Fibroblast of lung (primary cell): ENCODE data around the gene PTPRZ1. TPM values are rescaled to one million over a fixed set of nuclear protein-coding genes. Genes with fewer than 3 reads are reported as not detected.

Source experiments
- DNase-seq, 2 donors: peaks; one replicate each; pipeline versions ENCODE4 v3.0.0 to v3.0.0-alpha.2; 2010; ENCODE audit warnings: low read depth in 2 of 2
- H2AFZ ChIP-seq: 2 replicates; pipeline ENCODE4 v1.5.1; 2012; ENCODE audit warnings: low read length, control low read depth, inconsistent platforms
- H3K27ac ChIP-seq: 2 replicates; pipeline ENCODE4 v1.5.1; 2011; ENCODE audit warnings: low read length, control low read depth; ENCODE audit not compliant: insufficient read depth
- H3K27me3 ChIP-seq: 2 replicates; pipeline ENCODE4 v1.5.1; 2011; ENCODE audit warnings: mild to moderate bottlenecking, low read length; ENCODE audit not compliant: control insufficient read depth, insufficient read depth
- H3K36me3 ChIP-seq: 2 replicates; pipeline ENCODE4 v1.5.1; 2011; ENCODE audit warnings: low read length; ENCODE audit not compliant: control insufficient read depth, insufficient read depth
- H3K4me1 ChIP-seq: 2 replicates; pipeline ENCODE4 v1.5.1; 2011; ENCODE audit warnings: low read length; ENCODE audit not compliant: control insufficient read depth, insufficient read depth; ENCODE audit errors: extremely low read depth
- H3K4me2 ChIP-seq: 2 replicates; pipeline ENCODE4 v1.5.1; 2011; ENCODE audit warnings: low read length, control low read depth; ENCODE audit not compliant: insufficient read depth; ENCODE audit errors: extremely low read depth
- H3K4me3 ChIP-seq, 4 experiments: fragments of 200-600 bp in 1 of 4; sonication (generic) in 1 of 4; replicated peaks in 1 of 4; 2 replicates each; pipeline ENCODE4 v1.5.1; 2011 to 2016; ENCODE audit warnings: low read length in 4 of 4, low read depth in 3 of 4, mild to moderate bottlenecking in 3 of 4, control low read depth in 2 of 4, inconsistent platforms in 1 of 4, mixed read lengths in 1 of 4; ENCODE audit not compliant: insufficient read depth in 1 of 4; ENCODE audit errors: control extremely low read depth in 1 of 4
- H3K79me2 ChIP-seq: 2 replicates; pipeline ENCODE4 v1.5.1; 2012; ENCODE audit warnings: mild to moderate bottlenecking, low read length, inconsistent platforms; ENCODE audit not compliant: control insufficient read depth, insufficient read depth
- H3K9ac ChIP-seq: 2 replicates; pipeline ENCODE4 v1.5.1; 2011; ENCODE audit warnings: mild to moderate bottlenecking, low read length, control low read depth; ENCODE audit not compliant: insufficient read depth
- H3K9me3 ChIP-seq: 2 replicates; pipeline ENCODE4 v1.5.1; 2012; ENCODE audit warnings: low read depth, low read length; ENCODE audit not compliant: control insufficient read depth, insufficient read depth
- H4K20me1 ChIP-seq: 2 replicates; pipeline ENCODE4 v1.5.1; 2011; ENCODE audit warnings: low read length; ENCODE audit not compliant: control insufficient read depth, insufficient read depth; ENCODE audit errors: extremely low read depth
- CTCF ChIP-seq, 2 donors: IDR thresholded peaks in 1 of 2; conservative IDR thresholded peaks in 1 of 2; 1 replicate in 1 of 2; 2 replicates in 1 of 2; pipeline ENCODE4 v1.5.1; 2011 to 2012; ENCODE audit warnings: low read length in 2 of 2, control low read depth in 1 of 2, inconsistent platforms in 1 of 2, low read depth in 1 of 2, mild to moderate bottlenecking in 1 of 2
- EZH2 ChIP-seq: IDR thresholded peaks from 2 replicates; pipeline ENCODE4 v1.5.1; 2012; ENCODE audit warnings: low read length, control low read depth, mild to moderate bottlenecking; ENCODE audit errors: missing control alignments
- polyA plus RNA-seq, 2 donors: library from polyadenylated mRNA; depleted of rRNA in 1 of 2; stranded (reverse) in 1 of 2; unstranded in 1 of 2; fragments of >200 nt; gene quantifications; 2 replicates each; pipeline ENCODE4 v1.2.1, GENCODE V29; 2011 to 2012; ENCODE audit warnings: missing spikeins in 1 of 2
- total RNA-seq: library from RNA; depleted of rRNA; stranded (reverse); fragments of >200 nt; gene quantifications from 2 replicates; pipeline ENCODE4 v1.2.1, GENCODE V29; 2014

Gene PTPRZ1
- total and polyA plus RNA-seq, 2 donors (not counting 1 experiment from before 2014, with no cell fraction given), result 0.09 TPM; not detected in 1

GRCh38 chr7:121919986-121920385 lies 47.0 kb downstream of the PTPRZ1 start:
- Histone ChIP-seq H3K27me3 (no peaks in the 10 kb centered on the region), H3K4me3 (no peak overlapping the region), H3K9ac (no peak overlapping the region), H3K4me1 (no peaks in the 10 kb centered on the region), H2AFZ (no peak overlapping the region), H3K36me3 (no peaks in the 10 kb centered on the region), H3K9me3 (no peaks in the 10 kb centered on the region), H3K79me2 (no peaks in the 10 kb centered on the region), H3K27ac (no peak overlapping the region), H4K20me1 (no peaks in the 10 kb centered on the region), H3K4me2 (no peak overlapping the region)
- no peak for TF ChIP-seq CTCF (conservative IDR thresholded peaks at IDR 0.05 in 1 of 2, IDR thresholded peaks at IDR 0.05 in 1 of 2; ENCODE audit: low read depth in 1 of 2, low read length in 2 of 2)
- no peak for TF ChIP-seq EZH2
- DNase-seq, result no peak

- no peaks in the 10 kb centered on the region for H3K4me1 ChIP-seq
- no peak overlapping the region for H2AFZ ChIP-seq
- H3K9ac ChIP-seq, result no peak overlapping the region
- TF ChIP-seq EZH2 (no peak), CTCF (conservative IDR thresholded peaks at IDR 0.05 in 1 of 2, IDR thresholded peaks at IDR 0.05 in 1 of 2; ENCODE audit: low read depth in 1 of 2, low read length in 2 of 2) (no peak)
- H3K9me3 ChIP-seq, result no peaks in the 10 kb centered on the region
- H3K4me3 ChIP-seq, result no peak overlapping the region
- H3K79me2 ChIP-seq, result no peaks in the 10 kb centered on the region
- no peak overlapping the region for H3K27ac ChIP-seq
- no peaks in the 10 kb centered on the region for H3K27me3 ChIP-seq
- no peaks in the 10 kb centered on the region for H3K36me3 ChIP-seq
- no peak for DNase-seq
- H3K4me2 ChIP-seq, result no peak overlapping the region
- no peaks in the 10 kb centered on the region for H4K20me1 ChIP-seq
Observed at GRCh38 chr7:121924269-121925186, 51.6 kb downstream of the PTPRZ1 start.

- Histone ChIP-seq H3K4me3 (no peak overlapping the region), H3K36me3 (no peaks in the 10 kb centered on the region), H3K4me2 (no peak overlapping the region), H3K27ac (no peak overlapping the region), H2AFZ (no peak overlapping the region), H3K27me3 (no peaks in the 10 kb centered on the region), H4K20me1 (no peaks in the 10 kb centered on the region), H3K9me3 (no peaks in the 10 kb centered on the region), H3K4me1 (no peaks in the 10 kb centered on the region), H3K9ac (no peak overlapping the region), H3K79me2 (no peaks in the 10 kb centered on the region)
- TF ChIP-seq CTCF (conservative IDR thresholded peaks at IDR 0.05 in 1 of 2, IDR thresholded peaks at IDR 0.05 in 1 of 2; ENCODE audit: low read depth in 1 of 2, low read length in 2 of 2) (no peak), EZH2 (no peak)
- DNase-seq, result no peak
Observed at GRCh38 chr7:121931149-121931902, 58.4 kb downstream of the PTPRZ1 start.
